HepG2 (cell line): ENCODE data around the gene PSMB9. TPM values are rescaled to one million over a fixed set of nuclear protein-coding genes. Genes with fewer than 3 reads are reported as not detected.
A peak's percentile ranks its signal among the peaks of the same experiment; 100 is the strongest.

Experiments used
- ATF7 ChIP-seq, 2 experiments: fragments of 450-650 bp in 1 of 2; sonication (generic) in 1 of 2; formaldehyde crosslinking in 1 of 2; IDR thresholded peaks; 2 replicates each; pipeline versions ENCODE4 v1.4.0 to v1.6.1; 2016 to 2020; ENCODE audit warnings: antibody characterized with exemption in 1 of 2, mild to moderate bottlenecking in 1 of 2, missing genetic modification reagents in 1 of 2
- DR1 ChIP-seq: sonication (generic); formaldehyde crosslinking; IDR thresholded peaks from 2 replicates; pipeline ENCODE4 v1.8.0; 2021; ENCODE audit warnings: mild to moderate bottlenecking, missing genetic modification reagents, inconsistent platforms
- FOSL2 ChIP-seq: sonication (generic); formaldehyde crosslinking; IDR thresholded peaks from 2 replicates; pipeline ENCODE4 v1.4.0; 2020; ENCODE audit warnings: missing genetic modification reagents
- FOXC1 ChIP-seq: sonication (generic); formaldehyde crosslinking; IDR thresholded peaks from 2 replicates; pipeline ENCODE4 v1.8.0; 2022; ENCODE audit warnings: mild to moderate bottlenecking, missing genetic modification reagents, borderline replicate concordance
- HMG20A ChIP-seq: IDR thresholded peaks from 2 replicates; pipeline ENCODE4 v1.6.1; 2016; ENCODE audit warnings: borderline replicate concordance
- KLF15 ChIP-seq: sonication (generic); formaldehyde crosslinking; IDR thresholded peaks from 2 replicates; pipeline ENCODE4 v1.8.1; 2023; ENCODE audit warnings: borderline replicate concordance, mild to moderate bottlenecking, inconsistent platforms, missing genetic modification reagents, mixed read lengths
- NFE2 ChIP-seq: sonication (generic); formaldehyde crosslinking; IDR thresholded peaks from 2 replicates; pipeline ENCODE4 v1.4.0; 2020; ENCODE audit warnings: missing genetic modification reagents
- RORA ChIP-seq: sonication (generic); formaldehyde crosslinking; IDR thresholded peaks from 2 replicates; pipeline ENCODE4 v1.5.0; 2020; ENCODE audit warnings: mild to moderate bottlenecking, missing genetic modification reagents, moderate library complexity
- SIX4 ChIP-seq: sonication (generic); formaldehyde crosslinking; IDR thresholded peaks from 2 replicates; pipeline ENCODE4 v1.4.0; 2020; ENCODE audit warnings: missing genetic modification reagents
- THAP11 ChIP-seq: IDR thresholded peaks from 2 replicates; pipeline ENCODE4 v1.6.1; 2016; ENCODE audit warnings: missing biosample characterization, missing genetic modification reagents
- ZNF292 ChIP-seq: sonication (generic); formaldehyde crosslinking; IDR thresholded peaks from 2 replicates; pipeline ENCODE4 v1.8.1; 2022; ENCODE audit warnings: mild to moderate bottlenecking, low read depth, missing genetic modification reagents, borderline replicate concordance
- ZNF335 ChIP-seq: sonication (generic); formaldehyde crosslinking; IDR thresholded peaks from 2 replicates; pipeline ENCODE4 v1.4.0; 2020; ENCODE audit warnings: missing genetic modification reagents
- ZNF33B ChIP-seq: sonication (generic); formaldehyde crosslinking; IDR thresholded peaks from 2 replicates; pipeline ENCODE4 v1.5.1; 2020; ENCODE audit warnings: mild to moderate bottlenecking, missing genetic modification reagents
- ZNF572 ChIP-seq: sonication (generic); formaldehyde crosslinking; IDR thresholded peaks from 2 replicates; pipeline ENCODE4 v1.5.1; 2020; ENCODE audit warnings: mild to moderate bottlenecking, missing genetic modification reagents
- polyA plus RNA-seq, 8 experiments: library from polyadenylated mRNA; depleted of rRNA in 3 of 8; stranded (reverse) in 7 of 8; unstranded in 1 of 8; fragments of >200 nt; fragmentation: Illumina TruSeq in 4 of 8; extraction: Trizol in 4 of 8; gene quantifications; 2 replicates each; pipeline versions ENCODE4 v1.2.1 to v1.2.3, GENCODE V29; 2011 to 2016; ENCODE audit warnings: low read depth in 4 of 8, missing spikeins in 1 of 8, mixed read lengths in 1 of 8; ENCODE audit not compliant: insufficient read depth in 1 of 8
- total RNA-seq, 5 experiments: library from RNA; depleted of rRNA; stranded (reverse); fragments of >200 nt; fragmentation: Illumina TruSeq; extraction: Trizol; gene quantifications; 2 replicates each; pipeline ENCODE4 v1.2.3, GENCODE V29; 2016; ENCODE audit warnings: low read depth in 1 of 5
- TF ChIP-seq, protein P1 (sequence below): IDR thresholded peaks from 2 replicates; pipeline ENCODE4 v1.6.1; 2016
- TF ChIP-seq, protein P2 (sequence below): conservative IDR thresholded peaks from 2 replicates; pipeline ENCODE4 v1.6.1; 2018; ENCODE audit warnings: missing genetic modification reagents
- TF ChIP-seq, protein P3 (sequence below), 2 experiments: fragments of 450-650 bp in 1 of 2; sonication (generic) in 1 of 2; formaldehyde crosslinking in 1 of 2; IDR thresholded peaks; 2 replicates each; pipeline versions ENCODE4 v1.6.1 to v1.8.0; 2016 to 2022; ENCODE audit warnings: antibody characterized with exemption in 1 of 2, mild to moderate bottlenecking in 1 of 2, missing genetic modification reagents in 1 of 2

The PSMB9 gene
- total and polyA plus RNA-seq, 2 of the 13 experiments (the other 11 are each of a cell fraction or from before 2014, with no cell fraction given), result 15.6 to 16.0 TPM

DNA sequence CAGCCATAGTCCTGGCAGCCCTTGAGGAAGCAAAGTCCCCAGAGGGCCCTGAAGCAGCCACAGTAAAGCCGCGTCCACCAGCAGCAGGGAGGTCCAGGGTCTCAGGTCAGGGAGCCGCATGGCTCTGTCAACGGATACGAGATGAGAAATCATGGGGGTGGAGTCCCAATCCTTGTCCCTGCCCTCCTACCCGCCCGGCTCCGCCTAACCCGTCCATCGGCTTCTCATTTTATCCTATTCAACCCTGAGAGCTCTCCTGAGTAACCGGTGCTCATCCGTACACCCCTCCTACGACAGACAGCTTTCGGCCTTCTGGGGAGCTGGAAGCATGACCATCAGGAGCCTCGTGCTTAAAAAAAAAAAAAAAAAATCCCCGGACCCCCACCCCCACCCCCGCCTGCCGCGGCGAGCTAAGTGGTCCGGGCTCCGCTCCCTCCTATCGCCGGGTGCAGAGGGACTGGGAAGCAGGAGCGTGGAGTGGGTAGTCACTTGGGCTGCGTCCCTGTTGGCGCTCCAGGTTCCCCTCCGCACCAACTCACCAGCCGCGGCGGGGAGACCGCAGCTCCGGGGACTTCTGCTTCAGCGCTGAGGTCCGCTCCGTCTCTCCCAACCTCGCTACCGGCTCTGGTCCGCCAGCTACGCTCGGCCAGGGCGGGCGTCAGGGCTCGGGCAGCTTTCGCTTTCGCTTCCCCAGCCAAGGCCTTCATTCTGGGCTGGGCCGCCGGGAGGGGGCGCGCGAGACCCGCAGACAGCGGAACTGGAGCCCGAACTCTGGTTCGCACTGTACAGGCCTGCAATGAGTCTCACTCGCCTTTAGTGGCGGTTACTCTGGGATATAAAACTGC is 15.7 kb upstream of the PSMB9 start, which contains the start of gene TAP2 (continued):
- TF ChIP-seq, protein P1, sequence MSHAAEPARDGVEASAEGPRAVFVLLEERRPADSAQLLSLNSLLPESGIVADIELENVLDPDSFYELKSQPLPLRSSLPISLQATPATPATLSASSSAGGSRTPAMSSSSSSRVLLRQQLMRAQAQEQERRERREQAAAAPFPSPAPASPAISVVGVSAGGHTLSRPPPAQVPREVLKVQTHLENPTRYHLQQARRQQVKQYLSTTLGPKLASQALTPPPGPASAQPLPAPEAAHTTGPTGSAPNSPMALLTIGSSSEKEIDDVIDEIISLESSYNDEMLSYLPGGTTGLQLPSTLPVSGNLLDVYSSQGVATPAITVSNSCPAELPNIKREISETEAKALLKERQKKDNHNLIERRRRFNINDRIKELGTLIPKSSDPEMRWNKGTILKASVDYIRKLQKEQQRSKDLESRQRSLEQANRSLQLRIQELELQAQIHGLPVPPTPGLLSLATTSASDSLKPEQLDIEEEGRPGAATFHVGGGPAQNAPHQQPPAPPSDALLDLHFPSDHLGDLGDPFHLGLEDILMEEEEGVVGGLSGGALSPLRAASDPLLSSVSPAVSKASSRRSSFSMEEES (CRISPR knock-in tag), result peak; percentile 25; the same call in 1 of the 2 replicates
- TF ChIP-seq ZNF33B (CRISPR knock-in tag) (peak; percentile 87; the same call in 1 of the 2 replicates), HMG20A (CRISPR knock-in tag) (peak; percentile 45; the same call in 1 of the 2 replicates), FOXC1 (CRISPR knock-in tag) (peak; percentile 82), RORA (no peak), ZNF292 (peak; percentile 67; the same call in 1 of the 2 replicates), THAP11 (peak; percentile 81), ZNF572 (CRISPR knock-in tag) (no peak), SIX4 (CRISPR knock-in tag) (no peak), KLF15 (0 out of 2 replicates have a peak, but pooled peaks have one; percentile 56), ATF7 (IDR thresholded peaks at IDR 0.05) (no peak), ATF7 (CRISPR knock-in tag; IDR thresholded peaks at IDR 0.05) (no peak), FOSL2 (CRISPR knock-in tag) (peak; percentile 51), NFE2 (CRISPR knock-in tag) (0 out of 2 replicates have a peak, but pooled peaks have one; percentile 19), ZNF335 (CRISPR knock-in tag) (no peak), DR1 (peak; percentile 78)
- TF ChIP-seq, protein P2, sequence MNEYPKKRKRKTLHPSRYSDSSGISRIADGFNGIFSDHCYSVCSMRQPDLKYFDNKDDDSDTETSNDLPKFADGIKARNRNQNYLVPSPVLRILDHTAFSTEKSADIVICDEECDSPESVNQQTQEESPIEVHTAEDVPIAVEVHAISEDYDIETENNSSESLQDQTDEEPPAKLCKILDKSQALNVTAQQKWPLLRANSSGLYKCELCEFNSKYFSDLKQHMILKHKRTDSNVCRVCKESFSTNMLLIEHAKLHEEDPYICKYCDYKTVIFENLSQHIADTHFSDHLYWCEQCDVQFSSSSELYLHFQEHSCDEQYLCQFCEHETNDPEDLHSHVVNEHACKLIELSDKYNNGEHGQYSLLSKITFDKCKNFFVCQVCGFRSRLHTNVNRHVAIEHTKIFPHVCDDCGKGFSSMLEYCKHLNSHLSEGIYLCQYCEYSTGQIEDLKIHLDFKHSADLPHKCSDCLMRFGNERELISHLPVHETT (CRISPR knock-in tag), result 0 out of 2 replicates have a peak, but pooled peaks have one; percentile 60
- TF ChIP-seq, protein P3, sequence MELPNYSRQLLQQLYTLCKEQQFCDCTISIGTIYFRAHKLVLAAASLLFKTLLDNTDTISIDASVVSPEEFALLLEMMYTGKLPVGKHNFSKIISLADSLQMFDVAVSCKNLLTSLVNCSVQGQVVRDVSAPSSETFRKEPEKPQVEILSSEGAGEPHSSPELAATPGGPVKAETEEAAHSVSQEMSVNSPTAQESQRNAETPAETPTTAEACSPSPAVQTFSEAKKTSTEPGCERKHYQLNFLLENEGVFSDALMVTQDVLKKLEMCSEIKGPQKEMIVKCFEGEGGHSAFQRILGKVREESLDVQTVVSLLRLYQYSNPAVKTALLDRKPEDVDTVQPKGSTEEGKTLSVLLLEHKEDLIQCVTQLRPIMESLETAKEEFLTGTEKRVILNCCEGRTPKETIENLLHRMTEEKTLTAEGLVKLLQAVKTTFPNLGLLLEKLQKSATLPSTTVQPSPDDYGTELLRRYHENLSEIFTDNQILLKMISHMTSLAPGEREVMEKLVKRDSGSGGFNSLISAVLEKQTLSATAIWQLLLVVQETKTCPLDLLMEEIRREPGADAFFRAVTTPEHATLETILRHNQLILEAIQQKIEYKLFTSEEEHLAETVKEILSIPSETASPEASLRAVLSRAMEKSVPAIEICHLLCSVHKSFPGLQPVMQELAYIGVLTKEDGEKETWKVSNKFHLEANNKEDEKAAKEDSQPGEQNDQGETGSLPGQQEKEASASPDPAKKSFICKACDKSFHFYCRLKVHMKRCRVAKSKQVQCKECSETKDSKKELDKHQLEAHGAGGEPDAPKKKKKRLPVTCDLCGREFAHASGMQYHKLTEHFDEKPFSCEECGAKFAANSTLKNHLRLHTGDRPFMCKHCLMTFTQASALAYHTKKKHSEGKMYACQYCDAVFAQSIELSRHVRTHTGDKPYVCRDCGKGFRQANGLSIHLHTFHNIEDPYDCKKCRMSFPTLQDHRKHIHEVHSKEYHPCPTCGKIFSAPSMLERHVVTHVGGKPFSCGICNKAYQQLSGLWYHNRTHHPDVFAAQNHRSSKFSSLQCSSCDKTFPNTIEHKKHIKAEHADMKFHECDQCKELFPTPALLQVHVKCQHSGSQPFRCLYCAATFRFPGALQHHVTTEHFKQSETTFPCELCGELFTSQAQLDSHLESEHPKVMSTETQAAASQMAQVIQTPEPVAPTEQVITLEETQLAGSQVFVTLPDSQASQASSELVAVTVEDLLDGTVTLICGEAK (IDR thresholded peaks at IDR 0.05), result no peak
- TF ChIP-seq, protein P3 (CRISPR knock-in tag; IDR thresholded peaks at IDR 0.05), result no peak; the same call in none of the 2 replicates
